SH-SY5Y (cell line): Measurements from ENCODE around the gene TRIO.

Source experiments
- GATA2 ChIP-seq: IDR thresholded peaks from 2 replicates; pipeline ENCODE4 v1.6.1; 2011; ENCODE audit warnings: mild to moderate bottlenecking, low read depth, low read length
- GATA3 ChIP-seq: IDR thresholded peaks from 2 replicates; pipeline ENCODE4 v1.6.1; 2011; ENCODE audit warnings: low read depth, mild to moderate bottlenecking, low read length, moderate library complexity

GRCh38 chr5:14286007-14286406 lies 142.9 kb downstream of the TRIO start:
- TF ChIP-seq GATA2 (no peak), GATA3 (no peak)
